Astrocyte (in vitro differentiated cells and primary cell): ENCODE measurements around the gene GPR39. TPM values are rescaled to one million over a fixed set of nuclear protein-coding genes. Genes with fewer than 3 reads are reported as not detected.

Experiments
- DNase-seq: peaks from one replicate; pipeline ENCODE4 v3.0.0-alpha.2; 2010; ENCODE audit warnings: low read depth
- FAIRE-seq: peaks from 2 replicates; lab custom pipeline; 2011; peaks lifted over from hg19 to GRCh38; lab: Jason Lieb, UNC
- H2AFZ ChIP-seq: 2 replicates; pipeline ENCODE4 v1.6.0; 2012; ENCODE audit warnings: low read depth, low read length, inconsistent platforms
- H3K27ac ChIP-seq: 2 replicates; pipeline ENCODE4 v1.5.1; 2011; ENCODE audit warnings: low read depth, low read length, inconsistent platforms
- H3K27me3 ChIP-seq: 2 replicates; pipeline ENCODE4 v1.6.0; 2011; ENCODE audit warnings: low read length, inconsistent platforms; ENCODE audit not compliant: insufficient read depth
- H3K36me3 ChIP-seq: 2 replicates; pipeline ENCODE4 v1.5.1; 2011; ENCODE audit warnings: low read length, inconsistent platforms; ENCODE audit not compliant: insufficient read depth
- H3K4me1 ChIP-seq: 2 replicates; pipeline ENCODE4 v1.5.1; 2011; ENCODE audit warnings: low read length, inconsistent platforms; ENCODE audit not compliant: insufficient read depth
- H3K4me2 ChIP-seq: 2 replicates; pipeline ENCODE4 v1.6.0; 2012; ENCODE audit warnings: low read length, inconsistent platforms
- H3K4me3 ChIP-seq: 2 replicates; pipeline ENCODE4 v1.5.1; 2011; ENCODE audit warnings: low read depth, mild to moderate bottlenecking, low read length, inconsistent platforms; ENCODE audit not compliant: insufficient read depth
- H3K79me2 ChIP-seq: 2 replicates; pipeline ENCODE4 v1.6.0; 2012; ENCODE audit warnings: mild to moderate bottlenecking, low read length, inconsistent platforms; ENCODE audit not compliant: insufficient read depth
- H3K9ac ChIP-seq: 2 replicates; pipeline ENCODE4 v1.6.0; 2012; ENCODE audit warnings: mild to moderate bottlenecking, low read length, inconsistent platforms
- H3K9me3 ChIP-seq: 2 replicates; pipeline ENCODE4 v1.5.1; 2012; ENCODE audit warnings: low read depth, mild to moderate bottlenecking, low read length, inconsistent platforms; ENCODE audit not compliant: insufficient read depth
- H4K20me1 ChIP-seq: 2 replicates; pipeline ENCODE4 v1.6.0; 2012; ENCODE audit warnings: low read length, inconsistent platforms; ENCODE audit not compliant: insufficient read depth
- H3K27ac Mint-ChIP-seq: one replicate; pipeline ENCODE4 v1.8.0; 2021; ENCODE audit warnings: mild to moderate bottlenecking, mixed read lengths; ENCODE audit not compliant: unreplicated experiment
- H3K27me3 Mint-ChIP-seq: one replicate; pipeline ENCODE4 v1.8.0; 2021; ENCODE audit warnings: low read depth, mixed read lengths; ENCODE audit not compliant: unreplicated experiment
- H3K36me3 Mint-ChIP-seq: one replicate; pipeline ENCODE4 v1.8.0; 2021; ENCODE audit warnings: low read depth, mixed read lengths; ENCODE audit not compliant: unreplicated experiment
- H3K4me1 Mint-ChIP-seq: one replicate; pipeline ENCODE4 v1.8.0; 2021; ENCODE audit warnings: low read depth, mixed read lengths; ENCODE audit not compliant: unreplicated experiment
- H3K4me3 Mint-ChIP-seq: one replicate; pipeline ENCODE4 v1.8.0; 2021; ENCODE audit warnings: mild to moderate bottlenecking, moderate library complexity, mixed read lengths; ENCODE audit not compliant: unreplicated experiment
- H3K9me3 Mint-ChIP-seq: one replicate; pipeline ENCODE4 v1.8.0; 2021; ENCODE audit warnings: mild to moderate bottlenecking, mixed read lengths; ENCODE audit not compliant: unreplicated experiment
- EZH2 ChIP-seq: IDR thresholded peaks from 2 replicates; pipeline ENCODE4 v1.6.1; 2012; ENCODE audit warnings: mild to moderate bottlenecking, low read length, inconsistent platforms; ENCODE audit not compliant: insufficient read depth
- total RNA-seq: library from RNA; stranded (reverse); gene quantifications from 2 replicates; pipeline ENCODE4 v1.2.1, GENCODE V29; 2021
- TF ChIP-seq, protein P1 (sequence below): IDR thresholded peaks from 2 replicates; pipeline ENCODE4 v1.5.1; 2011; ENCODE audit warnings: low read depth, mild to moderate bottlenecking, inconsistent platforms, low read length, moderate library complexity; ENCODE audit not compliant: insufficient read depth

GPR39 gene
- total RNA-seq, 1 donor from 2014 or later, result 4.4 TPM

GRCh38 chr2:132412021-132412420, 4.6 kb upstream of the GPR39 start:
- H3K9ac ChIP-seq, result no peak overlapping the region
- no peak overlapping the region for H3K27ac Mint-ChIP-seq
- H3K27me3 Mint-ChIP-seq, result peaks cover 2% of the 10 kb centered on the region
- H4K20me1 ChIP-seq, result no peaks in the 10 kb centered on the region
- peaks cover 1% of the 10 kb centered on the region for H3K79me2 ChIP-seq
- H3K4me1 ChIP-seq, result peaks cover 18% of the 10 kb centered on the region
- H2AFZ ChIP-seq, result no peak overlapping the region
- no peak overlapping the region for H3K4me2 ChIP-seq
- no peak overlapping the region for H3K4me3 ChIP-seq
- no peaks in the 10 kb centered on the region for H3K9me3 ChIP-seq
- TF ChIP-seq EZH2, result no peak
- TF ChIP-seq, protein P1, sequence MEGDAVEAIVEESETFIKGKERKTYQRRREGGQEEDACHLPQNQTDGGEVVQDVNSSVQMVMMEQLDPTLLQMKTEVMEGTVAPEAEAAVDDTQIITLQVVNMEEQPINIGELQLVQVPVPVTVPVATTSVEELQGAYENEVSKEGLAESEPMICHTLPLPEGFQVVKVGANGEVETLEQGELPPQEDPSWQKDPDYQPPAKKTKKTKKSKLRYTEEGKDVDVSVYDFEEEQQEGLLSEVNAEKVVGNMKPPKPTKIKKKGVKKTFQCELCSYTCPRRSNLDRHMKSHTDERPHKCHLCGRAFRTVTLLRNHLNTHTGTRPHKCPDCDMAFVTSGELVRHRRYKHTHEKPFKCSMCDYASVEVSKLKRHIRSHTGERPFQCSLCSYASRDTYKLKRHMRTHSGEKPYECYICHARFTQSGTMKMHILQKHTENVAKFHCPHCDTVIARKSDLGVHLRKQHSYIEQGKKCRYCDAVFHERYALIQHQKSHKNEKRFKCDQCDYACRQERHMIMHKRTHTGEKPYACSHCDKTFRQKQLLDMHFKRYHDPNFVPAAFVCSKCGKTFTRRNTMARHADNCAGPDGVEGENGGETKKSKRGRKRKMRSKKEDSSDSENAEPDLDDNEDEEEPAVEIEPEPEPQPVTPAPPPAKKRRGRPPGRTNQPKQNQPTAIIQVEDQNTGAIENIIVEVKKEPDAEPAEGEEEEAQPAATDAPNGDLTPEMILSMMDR, result no peak
- H3K36me3 Mint-ChIP-seq, result no peaks in the 10 kb centered on the region
- no peak overlapping the region for H3K27ac ChIP-seq
- H3K9me3 Mint-ChIP-seq, result peaks cover 2% of the 10 kb centered on the region
- no peak for DNase-seq
- no peak for FAIRE-seq
- no peaks in the 10 kb centered on the region for H3K27me3 ChIP-seq
- H3K4me3 Mint-ChIP-seq, result no peak overlapping the region
- H3K4me1 Mint-ChIP-seq, result peaks cover 24% of the 10 kb centered on the region
- H3K36me3 ChIP-seq, result no peaks in the 10 kb centered on the region

- Mint-ChIP-seq H3K27ac (peak overlapping the region; percentile 47), H3K4me1 (peaks cover 28% of the 10 kb centered on the region)
- no peak overlapping the region for H3K27ac ChIP-seq
Measured at GRCh38 chr2:132414081-132414480, 2.5 kb upstream of the GPR39 start.

More at GRCh38 chr2:132414081-132414480, 2.5 kb upstream of the GPR39 start:
- peaks cover 2% of the 10 kb centered on the region for H3K9me3 Mint-ChIP-seq
- Histone ChIP-seq H3K4me1 (peaks cover 23% of the 10 kb centered on the region), H3K27me3 (no peaks in the 10 kb centered on the region), H2AFZ (no peak overlapping the region), H3K79me2 (peaks cover 21% of the 10 kb centered on the region), H3K4me3 (no peak overlapping the region), H3K9me3 (no peaks in the 10 kb centered on the region), H4K20me1 (no peaks in the 10 kb centered on the region), H3K9ac (no peak overlapping the region), H3K4me2 (no peak overlapping the region), H3K36me3 (no peaks in the 10 kb centered on the region)
- H3K36me3 Mint-ChIP-seq, result no peaks in the 10 kb centered on the region
- DNase-seq (no peak), FAIRE-seq (no peak)
- H3K27me3 Mint-ChIP-seq, result peaks cover 3% of the 10 kb centered on the region
- H3K4me3 Mint-ChIP-seq, result no peak overlapping the region
- TF ChIP-seq EZH2, result no peak
- TF ChIP-seq, protein P1, result no peak
